ENCODE measurements around the gene SIL1.
"Not testable (repeated sequence)": the region's sequence is repeated elsewhere in the genome, so short reads cannot be mapped to it uniquely, and the experiment has no call there.

Gene SIL1

DNA sequence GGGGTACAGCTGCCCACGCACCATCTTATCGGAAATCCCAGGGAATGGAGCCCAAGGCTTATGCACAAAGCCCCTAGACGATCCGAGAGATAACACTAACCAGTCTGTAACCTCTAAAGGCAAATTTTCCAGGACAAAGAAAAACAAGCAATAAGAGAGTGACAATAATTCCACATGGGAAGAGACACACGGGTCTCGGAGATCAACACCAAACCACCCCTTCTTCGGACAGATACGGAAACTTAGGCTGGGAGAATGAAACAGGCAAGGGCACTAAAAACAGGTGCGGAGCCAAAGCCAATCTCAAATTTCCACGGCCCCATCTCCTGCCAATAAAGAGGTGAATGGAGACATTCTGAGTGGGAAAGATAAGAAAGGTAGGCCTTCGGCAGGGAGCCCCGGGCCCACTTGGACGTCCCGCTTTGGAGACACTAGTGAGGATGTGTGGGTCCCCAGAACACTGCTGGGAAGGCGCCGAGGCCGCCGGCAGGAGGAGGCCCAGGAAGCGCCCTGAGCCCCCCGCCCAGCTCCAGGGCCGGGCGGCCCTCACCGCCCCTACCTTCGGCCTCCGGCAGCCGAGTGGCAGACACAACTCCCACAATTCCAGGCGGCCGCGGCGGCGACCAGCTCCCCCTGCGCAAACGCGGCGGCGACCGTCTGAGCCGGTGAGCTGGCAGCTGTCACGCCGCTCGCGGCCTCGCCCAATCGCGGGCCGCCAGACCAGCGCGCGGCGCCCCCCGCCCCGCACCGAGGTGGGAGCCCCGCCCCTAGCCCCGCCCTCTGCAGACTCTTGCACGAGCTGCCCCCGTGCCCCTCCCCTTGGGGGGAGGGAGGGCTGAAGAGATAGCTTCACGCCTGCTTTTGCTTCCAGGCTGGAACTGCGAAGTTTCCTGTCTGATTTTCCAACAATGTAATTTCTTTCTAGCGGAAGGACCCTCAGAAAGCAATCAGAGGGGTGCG, at the start of gene SIL1:
Gene SIL1 (minus strand): TSS at position 659 of the 960 bp plus-strand sequence. CDS start 70,525 bp downstream, outside the sequence.
- peak; percentile 98 for DNase-seq

DNA sequence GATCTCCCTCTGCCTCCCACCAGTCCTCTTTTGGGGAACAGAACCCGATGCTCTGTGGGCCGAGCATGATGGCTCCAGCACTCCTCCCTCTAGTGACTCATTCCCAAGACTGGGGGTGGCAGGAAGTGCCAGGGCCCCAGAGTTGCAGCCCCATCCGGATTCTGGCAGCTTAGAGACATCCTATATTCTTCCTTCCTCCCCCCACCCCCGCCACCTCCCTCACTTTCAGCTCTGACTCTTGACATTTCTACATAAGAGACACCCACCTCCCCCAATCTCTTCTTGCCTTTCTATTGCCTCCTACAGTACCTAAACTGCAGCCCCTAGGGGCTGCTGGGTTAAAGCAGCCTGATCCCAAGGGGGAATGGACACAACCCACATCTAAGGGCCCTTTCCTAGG, 48.2 kb upstream of the SIL1 start:
- peak; percentile 80 for DNase-seq

DNA sequence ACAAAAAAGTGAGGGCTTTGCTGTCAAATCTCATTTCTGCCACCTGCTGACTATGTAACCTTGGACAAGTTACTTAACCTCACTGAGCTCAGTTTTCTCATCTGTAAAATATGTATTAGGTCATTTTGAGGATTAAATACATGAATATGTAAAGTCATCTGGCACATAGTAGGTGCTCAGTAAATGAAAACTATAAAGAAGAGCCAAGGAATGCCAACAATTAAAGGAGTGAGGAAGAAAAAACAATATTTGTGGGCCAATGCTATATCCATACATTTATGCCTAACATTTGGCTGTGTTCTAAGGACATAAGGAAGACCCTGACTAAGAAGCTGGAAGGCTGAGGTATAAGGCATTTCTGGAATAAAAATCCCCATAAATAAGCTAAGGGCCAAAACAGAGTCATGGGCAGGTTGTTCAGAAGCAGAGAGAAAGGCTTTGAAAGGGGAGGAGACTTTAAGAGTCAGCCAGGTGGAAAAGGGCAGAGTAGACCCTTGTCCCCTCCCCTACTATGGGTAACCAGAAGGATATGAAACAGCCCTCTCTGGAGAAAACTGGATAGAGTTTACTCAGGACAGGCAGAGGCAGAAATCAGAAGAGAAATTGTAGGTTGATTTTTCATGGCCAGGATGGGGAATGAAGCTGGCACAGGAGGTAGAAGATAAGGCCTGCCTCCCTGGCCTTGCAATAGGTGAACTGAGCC, 47.6 kb upstream of the SIL1 start:
- no peak for DNase-seq

DNA sequence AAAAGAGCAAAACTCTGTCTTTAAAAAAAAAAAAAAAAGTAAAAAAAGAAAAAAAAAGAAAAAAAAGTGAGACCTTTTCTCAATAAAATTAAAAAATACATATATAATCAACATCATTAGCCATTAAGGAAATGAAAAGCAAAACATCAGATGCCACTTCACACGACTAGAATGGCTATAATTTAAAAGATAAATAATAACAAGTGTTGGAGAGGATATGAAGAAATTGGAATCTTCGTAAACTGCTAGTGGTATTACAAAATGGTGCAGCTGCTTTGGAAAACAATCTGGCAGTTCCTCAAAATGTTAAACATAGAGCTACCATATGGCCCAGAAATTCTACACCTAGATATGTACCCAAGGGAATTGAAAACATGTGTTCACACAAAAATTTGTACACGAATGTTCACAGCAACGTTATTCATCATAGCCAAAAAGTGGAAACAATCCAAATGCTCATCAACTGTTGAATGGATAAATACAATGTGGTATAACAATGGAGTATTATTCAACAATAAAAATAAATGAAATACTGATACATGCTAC, 45.3 kb upstream of the SIL1 start:
- no peak for DNase-seq

DNA sequence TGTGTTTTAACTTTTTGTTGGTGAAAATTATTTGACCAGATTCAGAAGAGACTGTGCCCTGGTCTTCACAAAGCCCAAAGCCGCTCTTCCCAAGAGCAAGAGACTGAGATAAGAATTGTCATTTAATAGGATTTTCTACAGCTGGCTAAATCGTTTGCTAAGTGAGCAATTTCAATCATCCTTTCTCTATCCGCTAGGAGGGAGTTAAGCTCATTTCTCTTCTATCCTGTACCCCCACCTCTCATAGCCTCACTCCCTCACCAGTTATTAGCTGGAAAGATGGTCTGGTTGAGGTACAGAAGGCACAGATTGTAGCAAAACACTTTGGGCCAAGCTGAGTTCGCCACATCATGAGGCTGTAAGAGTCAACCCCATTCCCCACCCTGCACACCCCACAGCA, 43.0 kb upstream of the SIL1 start:
- DNase-seq = no peak

DNA sequence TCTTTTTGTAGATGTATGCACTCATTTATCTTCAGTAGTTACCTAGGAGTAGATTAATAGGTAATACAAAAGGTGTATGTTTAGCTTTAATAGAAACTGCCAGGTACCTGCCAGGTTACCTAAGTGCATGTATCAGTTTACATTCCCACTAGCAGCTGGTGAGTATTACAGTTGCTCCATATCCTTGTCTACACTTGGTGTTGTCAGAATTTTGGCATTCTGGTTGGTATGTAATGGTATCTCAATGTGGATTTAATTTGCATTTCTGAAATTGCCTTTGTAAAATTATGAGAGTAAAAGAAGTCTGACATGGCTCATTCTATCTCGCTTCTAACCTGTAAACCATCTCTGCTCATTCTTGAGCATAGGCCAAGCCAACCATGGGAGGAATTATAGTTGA, 38.3 kb upstream of the SIL1 start:
- no peak for DNase-seq

DNA sequence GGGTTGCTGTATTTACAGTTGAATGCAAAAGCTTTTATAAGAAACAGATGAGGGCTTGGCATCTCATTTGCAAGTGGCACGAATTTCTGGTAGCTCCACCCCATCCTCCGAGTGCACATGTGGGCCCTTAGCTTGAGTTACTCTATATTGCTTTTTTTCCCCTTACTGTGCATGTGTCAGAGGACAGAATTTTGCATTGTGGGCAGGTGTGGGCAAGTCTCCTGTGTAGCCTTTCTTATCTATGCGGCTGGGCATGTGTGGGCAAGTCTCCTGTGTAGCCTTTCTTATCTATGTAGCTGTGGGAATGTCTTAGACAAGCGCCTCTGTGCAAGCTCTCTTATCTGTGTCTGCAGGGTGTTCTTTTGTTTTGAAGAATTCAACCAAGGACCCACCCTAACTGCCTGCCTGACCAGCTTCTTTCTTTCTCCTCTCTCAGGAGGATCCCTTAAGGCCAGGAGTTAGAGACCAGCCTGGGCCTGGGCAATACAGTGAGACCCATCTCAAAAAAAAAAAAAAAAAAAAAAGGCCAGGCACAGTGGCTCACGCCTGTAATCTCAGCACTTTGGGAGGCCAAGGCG, 34.1 kb upstream of the SIL1 start:
- DNase-seq = no peak

DNA sequence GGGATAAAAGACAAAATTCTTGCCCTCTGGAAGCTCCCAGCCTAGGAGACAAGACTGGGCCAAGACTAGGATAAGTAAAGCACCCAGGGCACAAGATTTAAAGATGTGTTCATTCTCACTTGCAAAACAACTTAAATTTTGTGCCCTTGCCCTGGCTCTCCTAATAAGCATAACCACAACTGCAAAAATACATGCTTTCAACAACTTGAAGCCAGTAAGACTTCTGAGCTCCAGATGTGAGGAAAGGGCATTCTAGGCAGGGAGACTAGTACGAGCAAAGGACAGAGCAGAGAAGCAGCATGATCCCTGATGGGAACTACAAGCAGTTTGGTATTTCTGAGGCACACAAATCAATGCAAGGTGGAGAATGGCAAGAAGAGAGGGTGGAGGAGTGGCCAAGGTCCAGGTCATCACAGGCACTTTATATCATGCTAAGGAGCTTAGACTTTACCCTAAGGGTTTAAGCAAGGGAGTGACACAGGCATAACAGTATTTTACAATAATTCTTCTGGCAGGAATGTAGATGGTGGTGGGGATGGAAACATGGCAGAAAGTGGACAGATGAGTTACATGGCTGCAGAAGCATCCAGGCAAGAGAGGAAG, 30.1 kb upstream of the SIL1 start:
- no peak for DNase-seq

DNA sequence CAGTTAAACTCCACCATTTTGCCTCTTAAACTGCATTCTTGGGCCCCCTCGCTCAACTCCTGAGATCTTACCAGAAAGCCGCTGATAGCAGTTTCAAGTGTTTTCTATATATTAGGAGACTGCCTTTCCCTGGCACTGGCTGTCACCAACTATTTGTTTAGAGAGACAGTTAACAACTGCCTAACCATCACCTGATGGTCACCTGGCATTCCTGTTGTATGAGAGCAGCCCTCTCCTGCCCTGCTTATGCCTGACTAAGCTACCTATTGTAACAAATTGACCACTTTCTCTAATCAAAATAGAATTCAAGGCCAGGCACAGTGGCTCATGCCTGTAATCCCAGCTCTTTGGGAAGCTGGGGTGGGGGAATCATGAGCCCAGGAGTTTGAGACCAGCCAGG, 28.0 kb upstream of the SIL1 start:
- DNase-seq = no peak

DNA sequence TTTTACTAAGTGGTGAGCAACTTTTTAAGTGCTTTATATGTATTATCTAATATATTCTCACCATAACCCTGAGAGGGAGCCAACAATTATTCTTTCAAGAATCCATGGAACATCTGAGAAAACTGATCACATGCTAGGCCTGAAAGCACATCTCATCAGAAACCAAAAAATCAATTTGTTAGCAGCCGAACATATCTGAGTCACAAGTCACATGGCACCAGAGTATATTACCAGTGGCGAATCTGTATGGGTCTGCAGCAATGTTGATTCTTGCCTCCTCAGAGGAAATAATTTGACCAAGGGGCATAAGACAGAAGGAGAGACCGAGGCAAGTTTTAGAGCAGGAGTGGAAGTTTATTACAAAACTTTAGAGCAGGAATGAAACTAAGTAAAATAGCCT, 25.3 kb upstream of the SIL1 start:
- no peak for DNase-seq

DNA sequence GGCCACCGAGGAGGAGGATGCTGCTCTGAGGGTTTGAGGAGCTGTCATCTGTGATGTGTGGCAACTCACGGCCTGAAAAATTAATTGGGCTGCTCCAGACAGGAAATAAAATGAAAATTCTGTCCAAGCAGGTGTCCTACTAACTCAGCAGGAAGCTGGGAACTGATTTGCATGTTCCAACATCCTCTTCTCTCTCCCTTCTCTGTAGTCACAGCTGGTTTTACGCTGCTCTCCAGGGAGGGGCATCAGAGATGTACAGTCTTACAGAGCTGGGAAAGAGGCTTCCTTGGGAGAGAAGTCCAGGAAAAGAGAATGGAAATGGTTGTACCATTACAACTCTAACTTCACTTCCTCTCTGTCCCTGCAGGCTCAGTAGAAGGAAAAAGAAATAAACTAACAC, 24.2 kb upstream of the SIL1 start:
- DNase-seq = no peak

DNA sequence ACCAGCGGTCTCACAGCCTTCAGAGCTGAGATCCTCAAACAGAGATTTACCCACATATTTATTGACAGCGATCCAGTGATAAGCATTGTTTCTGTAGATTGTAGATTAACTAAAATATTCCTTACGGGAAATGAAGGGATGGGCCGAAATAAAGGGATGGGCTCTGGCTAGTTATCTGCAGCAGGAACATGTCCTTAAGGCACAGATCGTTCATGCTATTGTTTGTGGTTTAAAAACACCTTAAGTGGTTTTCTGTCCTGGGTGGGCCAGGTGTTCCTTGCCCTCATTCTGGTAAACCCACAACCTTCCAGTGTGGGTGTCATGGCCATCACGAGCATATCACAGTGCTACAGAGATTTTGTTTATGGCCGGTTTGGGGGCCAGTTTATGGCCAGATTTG, 19.9 kb upstream of the SIL1 start:
- DNase-seq = not testable (repeated sequence)

DNA sequence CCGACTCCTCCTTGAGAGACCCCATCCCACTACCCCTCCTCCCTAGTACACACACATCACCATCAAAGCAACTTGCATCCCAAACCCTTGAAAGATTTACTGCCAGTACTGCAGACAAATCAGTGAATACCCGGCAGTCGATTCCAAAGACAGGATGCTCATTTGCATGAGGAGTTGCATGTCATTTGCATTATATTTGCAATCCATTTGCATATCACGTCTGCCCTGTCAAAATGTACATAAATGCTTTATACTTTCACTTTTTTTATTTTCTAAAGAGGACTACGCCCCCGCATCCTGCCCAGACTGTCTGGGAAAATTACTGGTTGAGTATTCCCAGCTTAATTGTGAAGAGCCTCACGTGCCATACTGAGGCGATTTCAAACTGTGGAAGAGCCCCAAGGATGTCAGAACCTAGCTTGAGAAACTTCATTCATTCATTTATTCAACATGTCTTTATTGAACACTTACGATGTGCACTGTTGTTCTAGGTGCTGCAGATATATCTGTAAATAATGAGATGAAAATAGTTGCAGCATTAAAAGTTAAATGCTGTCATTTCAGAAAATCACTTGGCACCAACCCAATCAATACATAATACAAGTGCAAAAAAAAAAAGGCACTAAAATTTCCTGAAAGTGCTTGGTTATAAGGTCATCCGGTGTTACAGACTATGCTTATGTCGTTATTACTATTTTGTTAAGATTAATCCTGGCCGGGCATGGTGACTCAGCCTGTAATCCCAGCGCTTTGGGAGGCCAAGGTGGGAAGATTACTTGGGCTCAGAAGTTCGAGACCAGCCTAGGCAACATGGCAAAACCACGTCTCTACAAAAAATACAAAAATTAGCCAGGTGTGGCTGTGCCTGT, 17.2 kb upstream of the SIL1 start:
- DNase-seq = no peak

DNA sequence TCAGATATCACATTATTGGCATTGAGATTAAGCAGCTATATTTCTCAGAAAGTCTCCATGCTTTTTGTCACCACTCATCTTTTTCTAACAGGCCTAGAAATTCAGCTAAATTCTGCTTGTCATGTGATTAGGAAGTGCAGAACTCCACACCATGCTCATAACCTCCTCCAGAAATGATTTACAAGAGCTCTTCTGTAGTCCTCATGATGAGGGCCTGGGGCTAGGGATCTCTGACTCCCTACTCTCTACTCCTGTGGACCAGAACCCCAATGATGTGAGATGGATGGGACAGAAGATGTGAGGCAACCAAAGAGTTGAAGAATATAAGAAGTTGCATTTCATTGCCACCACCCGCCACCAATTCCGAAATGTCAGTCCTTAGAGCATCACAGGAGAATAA, 16.5 kb upstream of the SIL1 start:
- DNase-seq = no peak

DNA sequence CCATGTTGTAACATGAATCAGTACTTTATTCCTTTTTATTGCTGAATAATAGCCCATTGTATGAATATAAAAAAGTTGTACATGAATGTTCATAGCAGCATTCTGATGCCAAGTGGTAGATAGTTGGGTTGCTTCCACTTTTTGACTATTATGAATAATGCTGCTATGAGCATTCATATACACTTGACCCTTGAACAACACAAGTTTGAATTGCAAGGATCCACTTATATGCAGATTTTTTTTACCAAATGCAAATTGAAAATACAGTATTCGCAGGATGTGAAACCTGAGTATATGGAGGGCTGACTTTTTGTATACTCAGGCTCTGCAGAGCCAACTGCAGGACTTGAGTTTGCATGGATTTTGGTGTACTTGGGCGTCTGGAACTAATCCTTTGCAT, 14.7 kb upstream of the SIL1 start:
- DNase-seq = no peak

DNA sequence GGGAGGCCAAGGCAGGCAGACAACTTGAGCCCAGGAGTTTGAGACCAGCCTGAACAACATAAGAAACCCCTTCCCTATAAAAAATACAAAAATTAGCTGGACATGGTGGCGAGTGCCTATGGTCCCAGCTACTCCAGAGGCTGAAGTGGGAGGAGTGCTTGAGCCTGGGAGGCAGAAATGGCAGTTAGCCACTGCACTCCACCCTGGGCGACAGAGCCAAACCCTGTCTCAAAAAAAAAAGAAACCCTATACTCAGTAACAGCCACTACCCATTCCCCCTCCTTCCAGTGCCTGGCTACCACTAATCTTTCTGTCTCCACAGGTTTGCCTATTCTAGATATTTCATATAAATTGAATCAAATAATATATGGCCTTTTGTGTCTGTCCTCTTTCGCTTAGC, 14.3 kb upstream of the SIL1 start:
- no peak for DNase-seq

DNA sequence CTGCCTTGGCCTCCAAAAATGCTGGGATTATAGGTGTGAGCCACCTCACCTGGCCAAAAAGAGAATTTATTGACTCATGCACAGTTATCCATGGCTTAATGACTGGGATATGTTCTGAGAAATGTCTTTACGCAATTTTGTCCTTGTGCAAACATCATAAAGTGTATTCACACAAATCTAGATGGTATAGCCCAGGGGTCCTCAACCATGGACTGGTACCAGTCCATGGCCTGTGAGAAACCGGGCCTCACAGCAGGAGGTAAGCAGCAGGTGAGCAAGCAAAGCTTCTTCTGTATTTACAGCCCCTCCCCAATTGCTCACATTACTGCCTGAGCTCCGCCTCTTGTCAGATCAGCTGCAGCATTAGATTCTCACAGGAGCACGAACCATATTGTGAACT, 12.4 kb upstream of the SIL1 start:
- DNase-seq = no peak

DNA sequence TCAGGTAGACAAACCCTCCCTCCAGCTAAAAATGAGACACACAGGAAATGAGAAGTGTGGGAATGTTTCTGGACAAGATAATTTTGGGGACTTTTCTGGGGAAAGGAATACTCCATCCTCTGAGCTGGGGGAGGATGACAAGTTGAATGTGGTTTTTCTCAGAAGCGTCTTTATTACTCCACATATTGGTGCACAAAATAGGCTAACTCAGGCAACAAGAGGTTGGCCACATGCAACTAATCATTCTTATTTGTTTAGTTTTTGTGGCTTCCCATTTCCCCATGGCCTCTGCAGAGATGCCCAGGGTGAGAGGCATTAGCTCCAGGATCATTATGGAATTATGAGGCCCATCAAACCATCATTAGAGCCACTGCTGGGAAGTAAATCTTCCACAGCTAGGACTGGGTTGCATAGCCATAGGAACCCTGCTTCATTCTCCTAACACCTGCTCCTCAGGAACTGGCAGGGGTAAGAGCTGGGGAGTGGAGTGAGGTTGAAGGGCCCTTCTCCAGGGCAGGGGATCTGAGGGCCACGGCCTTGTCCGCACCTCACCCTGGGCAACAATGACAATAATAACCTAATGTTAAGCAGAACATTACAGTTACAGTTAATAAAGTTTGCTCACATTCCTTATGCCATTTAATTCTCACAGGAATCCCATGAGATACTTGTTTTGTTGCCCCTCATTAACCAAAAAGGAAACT, 9.3 kb upstream of the SIL1 start:
- no peak for DNase-seq

DNA sequence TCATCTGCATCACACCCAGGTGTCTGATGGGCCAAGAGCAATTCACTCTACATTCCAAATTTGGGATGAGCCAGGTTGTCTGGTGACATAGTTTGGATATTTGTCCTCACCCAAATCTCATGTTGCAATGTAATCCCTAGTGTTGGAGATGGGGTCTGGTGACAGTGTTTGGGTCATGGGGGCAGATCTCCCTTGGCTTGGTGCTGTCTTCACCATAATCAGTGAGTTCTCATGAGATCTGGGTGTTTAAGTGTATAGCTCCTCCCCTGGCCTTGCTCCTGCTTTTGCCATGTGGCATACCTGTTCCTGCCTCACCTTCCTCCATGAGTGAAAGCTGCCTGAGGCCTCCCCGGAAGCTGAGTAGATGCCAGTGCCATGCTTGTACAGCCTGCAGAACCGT, 7.4 kb upstream of the SIL1 start:
- DNase-seq = no peak

DNA sequence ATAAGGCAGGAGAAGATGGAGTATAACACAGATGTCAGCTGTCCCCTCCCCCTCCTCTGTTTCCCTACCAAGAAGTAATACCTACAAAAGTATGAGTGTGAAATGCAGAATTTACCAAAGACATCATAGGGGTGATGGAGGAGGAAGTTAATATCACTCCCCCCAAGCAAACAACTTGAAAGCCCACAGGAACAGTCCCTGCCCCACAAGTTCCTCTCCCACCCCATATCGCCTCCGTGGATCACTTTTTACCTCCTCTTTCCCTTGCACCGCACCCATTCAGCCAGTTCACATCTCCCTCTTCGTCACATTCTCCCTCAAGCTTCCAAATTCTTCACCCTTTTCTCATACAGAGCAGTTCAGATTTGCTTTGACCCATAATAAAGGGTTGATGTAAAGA, 7.0 kb upstream of the SIL1 start:
- DNase-seq = no peak

DNA sequence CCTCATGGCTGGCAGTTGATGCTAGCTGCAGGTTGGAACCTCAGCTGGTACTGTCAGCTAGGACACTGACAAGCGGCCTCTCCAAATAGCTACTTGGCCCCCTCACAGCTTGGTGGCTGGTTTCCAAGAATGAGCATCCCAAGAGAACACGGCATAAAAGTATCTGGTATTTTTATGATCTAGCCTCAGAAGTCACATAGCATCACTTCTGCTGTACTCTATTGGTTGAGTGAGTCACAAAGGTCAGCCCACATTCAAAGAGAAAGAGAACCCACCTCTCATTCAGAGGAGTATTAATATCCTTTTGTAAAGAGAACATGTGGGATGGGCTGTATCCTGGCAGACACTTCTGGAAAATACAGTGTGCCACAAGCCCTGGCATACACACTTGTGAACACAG, 6.0 kb upstream of the SIL1 start:
- no peak for DNase-seq

DNA sequence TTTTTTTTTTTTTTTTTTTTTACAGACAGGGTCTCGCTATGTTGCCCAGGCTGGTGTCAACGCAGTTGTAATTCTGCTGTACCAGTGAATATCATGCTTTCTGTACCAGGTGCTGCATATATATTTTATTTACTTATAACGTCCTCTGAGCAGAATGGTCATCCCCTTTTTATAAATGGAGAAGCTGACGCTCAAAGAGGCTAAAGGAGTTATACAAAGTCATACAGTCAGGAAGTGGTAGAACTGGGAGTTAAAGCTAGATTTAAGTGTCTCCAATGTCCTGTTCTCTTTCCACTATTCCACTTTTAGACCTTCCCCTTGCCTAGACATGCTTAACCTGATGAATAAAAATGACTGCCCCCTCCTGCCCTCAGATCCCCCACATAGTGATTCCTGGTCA, 1.2 kb upstream of the SIL1 start:
- DNase-seq = no peak
